ENCODE measurements around the gene ACKR3.

Gene ACKR3

DNA sequence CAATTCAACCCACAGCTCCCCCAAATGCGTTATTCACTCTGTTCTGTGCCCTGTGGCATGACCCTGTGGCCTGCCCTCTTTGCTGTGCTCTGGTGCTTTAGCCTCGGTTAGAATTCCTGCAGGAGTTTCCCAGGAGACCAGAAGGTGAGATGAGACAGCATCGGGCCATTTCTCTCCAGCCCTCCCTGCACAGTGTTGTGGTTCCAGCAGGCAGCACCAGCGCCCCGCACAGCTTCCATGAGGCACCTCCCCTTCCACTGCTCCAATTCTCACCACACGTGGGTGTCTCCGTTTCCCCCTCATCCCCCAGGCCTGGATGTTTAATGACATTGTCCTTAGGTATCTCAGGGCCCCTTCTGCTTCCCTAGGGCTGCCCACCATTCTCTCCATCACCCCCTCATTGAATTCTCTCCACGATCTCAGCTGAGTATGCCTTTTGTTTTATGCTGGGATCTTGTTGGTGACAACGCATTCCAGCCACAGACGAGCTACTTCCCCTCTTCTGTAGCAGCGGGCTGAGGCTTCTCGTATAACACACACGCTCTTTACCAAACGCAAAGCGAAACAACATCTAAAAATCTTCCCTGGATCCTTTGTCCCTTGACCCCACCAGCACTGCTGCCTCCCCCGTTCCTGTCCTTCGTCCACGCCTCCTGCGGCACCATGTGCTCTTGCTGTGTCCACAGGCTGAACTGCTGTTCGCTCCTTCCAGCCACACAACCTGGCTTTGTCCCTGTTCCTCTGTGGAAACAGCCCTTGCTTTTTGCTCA lies 35.1 kb downstream of the ACKR3 start:
- in situ Hi-C loops (cut with HindIII; ENCODE audit: low sequenced_read_pairs), result no loop called here

DNA sequence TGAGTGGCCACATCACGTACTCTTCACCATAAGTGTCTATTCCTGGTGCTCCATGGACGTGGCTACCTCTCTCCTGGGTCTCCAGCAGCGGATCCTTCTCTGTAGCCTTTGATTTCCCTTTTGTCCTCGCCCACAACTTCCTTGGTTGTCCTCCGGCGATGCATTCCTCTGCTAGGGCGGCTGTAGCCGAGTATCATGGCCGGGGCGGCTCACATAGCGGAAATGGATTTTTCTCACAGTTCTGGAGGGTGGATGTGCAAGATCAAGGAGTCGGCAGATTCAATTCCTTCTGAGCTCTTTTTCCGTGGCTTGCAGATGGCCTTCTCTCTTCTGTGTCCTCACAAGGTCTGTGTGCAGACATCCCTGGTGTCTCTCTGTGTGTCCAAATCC lies 35.7 kb downstream of the ACKR3 start:
- in situ Hi-C loops (cut with HindIII; ENCODE audit: low sequenced_read_pairs), result no loop called here

DNA sequence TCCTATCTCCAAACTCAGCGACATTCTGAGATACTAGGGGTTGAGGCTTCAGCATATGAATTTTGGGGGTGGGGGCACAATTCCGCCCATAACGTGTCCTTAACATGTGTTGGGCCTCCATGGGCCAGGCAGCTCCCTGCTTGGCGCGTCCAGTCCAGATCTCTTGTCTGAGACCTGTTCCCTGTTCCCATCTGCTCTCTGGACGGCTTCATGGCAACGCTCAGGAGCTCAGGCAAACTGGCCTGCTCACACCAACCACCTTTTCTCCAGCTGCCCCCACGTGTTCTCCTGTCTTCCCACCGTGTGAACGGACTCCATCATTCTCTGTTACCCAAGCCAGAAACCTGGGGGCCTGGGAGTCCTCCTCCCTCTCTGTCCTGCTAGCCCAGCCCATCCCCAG lies 36.4 kb downstream of the ACKR3 start:
- in situ Hi-C loops (cut with HindIII; ENCODE audit: low sequenced_read_pairs), result no loop called here

DNA sequence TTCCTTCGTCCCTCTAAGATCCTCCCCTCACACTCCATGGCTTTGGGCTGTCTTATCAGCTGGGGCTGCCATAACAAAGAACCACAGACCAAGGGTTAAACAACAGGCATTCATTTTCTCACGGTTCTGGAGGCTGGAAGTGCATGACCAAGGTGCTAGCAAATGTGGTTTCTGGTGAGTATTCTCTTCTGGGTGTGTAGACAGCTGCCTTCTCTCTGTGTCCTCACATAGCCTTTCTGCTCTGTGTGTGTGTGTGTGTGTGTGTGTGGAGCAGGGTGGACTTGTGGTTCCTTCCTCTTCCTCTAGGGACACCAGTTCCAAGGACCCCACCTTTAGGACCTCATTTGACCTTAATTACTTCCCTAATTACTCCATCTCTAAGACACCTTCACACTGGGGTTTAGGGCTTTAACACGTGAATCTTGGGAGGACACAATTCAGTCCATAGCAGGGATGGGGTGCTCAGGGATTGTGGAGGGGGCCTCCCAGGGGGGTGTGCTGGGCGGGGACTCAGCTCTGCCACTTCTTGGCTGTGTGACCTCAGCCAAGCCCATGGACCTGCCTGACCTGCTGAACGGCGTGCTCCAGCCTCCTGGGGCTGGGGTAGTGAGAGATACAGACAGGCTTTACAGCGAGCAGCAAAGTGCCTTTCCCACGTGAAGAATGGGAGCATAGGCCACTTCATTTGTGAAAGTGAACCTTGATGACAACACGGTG lies 38.0 kb downstream of the ACKR3 start:
- in situ Hi-C loops (cut with HindIII; ENCODE audit: low sequenced_read_pairs), result no loop called here

DNA sequence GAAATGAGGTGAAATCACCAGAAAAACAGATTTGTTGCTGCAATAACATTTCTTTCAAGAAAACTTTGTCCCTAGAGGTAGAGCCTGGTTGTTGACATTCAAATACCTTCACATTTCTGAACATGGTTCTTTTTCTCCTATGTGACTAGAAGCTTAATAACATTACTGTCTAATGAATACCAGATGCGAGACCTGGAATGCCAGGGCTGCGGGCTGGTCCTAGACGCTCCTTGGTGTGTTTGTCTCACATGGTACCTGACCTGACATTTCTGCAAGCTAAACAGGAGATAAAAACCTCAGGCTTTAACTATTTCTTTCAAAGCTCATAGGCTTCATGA lies 38.5 kb downstream of the ACKR3 start:
- in situ Hi-C loops (cut with HindIII; ENCODE audit: low sequenced_read_pairs), result no loop called here

DNA sequence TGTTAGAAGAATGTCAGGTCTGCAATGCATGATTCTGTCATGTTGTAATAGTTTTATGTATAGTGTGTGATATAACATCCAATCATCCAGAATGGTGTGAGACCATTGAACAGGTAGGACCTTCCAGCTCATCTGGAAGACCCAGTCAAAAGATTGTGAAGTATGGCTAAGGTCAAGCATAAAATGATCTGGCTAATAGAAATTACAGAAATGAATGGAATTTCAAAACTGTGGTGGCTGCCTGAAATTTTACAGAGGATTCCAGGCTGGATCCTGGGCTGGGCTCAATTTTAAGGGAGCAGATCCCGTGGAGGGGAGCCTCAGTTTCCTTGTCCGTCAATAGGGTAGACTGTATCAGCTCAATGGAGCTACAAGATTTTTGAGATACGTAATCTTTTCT lies 39.1 kb downstream of the ACKR3 start:
- in situ Hi-C loops (cut with HindIII; ENCODE audit: low sequenced_read_pairs), result no loop called here

DNA sequence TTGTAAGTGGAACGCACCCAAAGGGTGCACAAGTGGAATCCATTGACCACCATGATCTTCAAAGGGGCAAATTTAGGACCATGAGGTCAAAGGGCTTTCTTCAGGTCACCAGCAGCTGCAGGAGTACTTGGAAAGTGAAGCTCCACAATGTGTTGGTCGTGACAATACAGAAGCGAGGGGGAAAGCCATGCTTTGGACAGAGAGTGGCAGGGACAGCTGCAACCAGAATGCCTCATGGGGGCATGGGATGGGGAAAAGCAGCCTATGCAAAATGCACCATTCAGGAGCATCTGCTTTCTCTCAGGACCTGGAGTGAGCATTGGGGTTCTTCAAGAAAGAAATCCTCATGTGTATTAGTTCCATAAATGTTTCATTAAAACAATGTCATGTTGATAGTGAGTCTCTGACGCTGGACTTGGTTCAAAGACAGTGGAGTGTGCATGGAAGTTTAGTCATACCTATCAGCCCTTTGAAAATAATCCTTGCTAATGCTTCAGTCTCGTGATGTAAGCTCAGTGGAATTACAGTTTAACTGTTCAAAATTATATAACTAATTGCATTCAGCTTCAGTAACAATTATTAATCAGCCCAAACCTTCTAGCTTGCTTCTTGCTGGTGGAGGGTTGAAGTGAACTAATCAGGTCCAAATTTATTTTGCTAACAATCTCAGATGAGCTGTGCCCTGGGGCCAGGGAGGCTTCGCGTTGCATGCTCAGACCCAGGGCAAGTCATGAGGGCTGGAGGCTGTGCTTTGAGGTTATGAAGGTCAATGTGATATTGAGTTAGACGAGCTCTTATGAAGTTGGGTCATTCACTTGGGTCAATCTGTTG lies 41.6 kb downstream of the ACKR3 start:
- in situ Hi-C loops (cut with HindIII; ENCODE audit: low sequenced_read_pairs), result no loop called here

DNA sequence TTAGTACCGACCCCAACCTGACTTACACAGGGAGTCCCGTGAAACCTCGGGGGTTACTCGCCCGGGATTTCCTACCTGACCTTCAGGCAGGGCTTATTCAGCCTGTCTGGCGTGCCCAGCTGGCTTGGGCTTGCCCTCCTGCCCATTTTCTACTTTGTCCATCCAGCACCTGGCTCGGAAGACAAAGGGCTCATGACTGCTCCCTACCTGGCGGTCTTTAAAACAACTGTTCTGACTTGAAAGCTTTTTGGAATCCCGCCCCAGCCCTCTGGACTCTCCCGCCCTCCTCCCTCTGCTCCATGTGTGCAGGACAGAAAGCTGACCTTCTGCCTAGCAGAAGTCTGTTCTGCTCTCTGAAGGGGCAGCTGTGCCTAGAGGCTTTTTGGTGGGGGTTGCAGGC lies 43.1 kb downstream of the ACKR3 start:
- in situ Hi-C loops (cut with HindIII; ENCODE audit: low sequenced_read_pairs), result no loop called here

DNA sequence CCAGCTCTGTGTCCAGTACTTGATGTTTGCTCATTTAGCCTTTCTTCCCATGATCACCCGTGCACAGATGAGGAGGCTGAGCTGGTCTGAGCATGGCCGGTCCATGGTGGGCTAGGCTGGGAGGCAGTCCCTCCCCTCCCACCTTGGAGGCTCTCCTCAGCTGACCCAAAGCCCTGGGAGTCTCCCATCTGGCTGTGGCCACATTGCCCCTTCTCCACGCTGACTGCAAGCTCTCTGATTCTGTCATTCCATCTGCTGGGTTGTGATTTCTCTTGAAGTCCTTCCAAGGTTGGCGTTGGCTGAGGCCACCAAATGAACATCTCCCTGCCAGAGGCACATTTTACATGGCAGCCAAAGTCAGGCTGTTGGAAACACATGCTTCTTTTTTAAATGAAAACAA lies 44.0 kb downstream of the ACKR3 start:
- in situ Hi-C loops (cut with HindIII; ENCODE audit: low sequenced_read_pairs), result no loop called here

DNA sequence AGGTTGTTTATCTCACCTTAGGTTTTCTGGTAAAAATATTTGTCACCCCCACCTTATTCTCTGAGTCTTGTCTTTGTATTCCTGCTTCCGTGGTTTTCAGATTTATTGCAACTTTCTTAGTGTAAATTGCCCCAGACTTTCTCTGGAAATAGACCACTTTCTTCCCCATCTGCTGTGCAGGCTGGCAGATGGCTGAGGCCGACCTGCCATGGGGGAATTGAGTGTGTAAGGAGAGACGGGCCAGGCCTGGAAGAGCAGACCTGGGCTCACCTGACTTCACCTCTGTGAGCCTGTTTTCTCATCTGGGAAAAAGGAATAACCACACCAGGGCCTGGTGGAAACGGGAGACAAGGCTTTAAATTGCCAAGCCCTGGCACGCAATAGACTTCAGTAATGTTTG lies 44.9 kb downstream of the ACKR3 start:
- in situ Hi-C loops (cut with HindIII; ENCODE audit: low sequenced_read_pairs), result no loop called here

DNA sequence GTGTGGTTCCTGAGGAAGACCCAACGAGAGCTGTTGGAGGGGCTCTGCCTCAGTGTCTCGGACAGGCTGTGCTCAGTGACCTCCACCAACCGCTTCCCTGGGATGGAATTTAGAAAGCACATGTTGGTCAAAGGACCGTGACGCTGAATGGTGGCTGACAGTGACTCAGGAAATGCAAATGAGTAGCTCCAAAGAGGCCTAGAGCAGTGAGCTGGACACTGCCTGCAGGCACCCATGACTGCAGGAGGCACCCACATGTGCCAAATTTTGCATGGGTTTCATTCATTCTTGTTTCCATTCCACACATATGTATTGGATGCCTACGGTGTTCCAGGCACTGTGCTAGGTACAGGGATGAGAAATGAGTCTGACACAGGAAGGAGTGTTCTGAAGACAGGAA lies 46.4 kb downstream of the ACKR3 start:
- in situ Hi-C loops (cut with HindIII; ENCODE audit: low sequenced_read_pairs), result no loop called here

DNA sequence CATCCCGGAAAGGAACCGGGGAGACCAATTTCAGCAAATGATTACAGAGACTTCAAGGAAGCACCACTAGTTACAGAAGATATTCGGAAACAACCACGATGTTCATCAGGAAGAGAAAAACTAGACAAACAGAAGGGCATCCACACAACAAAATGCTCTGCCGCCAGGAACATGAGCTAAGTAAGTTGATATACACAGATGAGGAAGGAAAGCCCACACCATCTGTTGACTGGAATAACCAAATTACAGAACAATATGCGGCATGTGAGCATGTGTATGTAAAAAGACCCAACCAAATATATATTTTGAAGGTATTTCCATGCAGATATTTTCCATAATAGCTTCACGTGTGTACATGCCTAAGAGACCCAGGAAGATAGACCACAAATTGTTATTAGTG lies 47.0 kb downstream of the ACKR3 start:
- in situ Hi-C loops (cut with HindIII; ENCODE audit: low sequenced_read_pairs), result no loop called here

DNA sequence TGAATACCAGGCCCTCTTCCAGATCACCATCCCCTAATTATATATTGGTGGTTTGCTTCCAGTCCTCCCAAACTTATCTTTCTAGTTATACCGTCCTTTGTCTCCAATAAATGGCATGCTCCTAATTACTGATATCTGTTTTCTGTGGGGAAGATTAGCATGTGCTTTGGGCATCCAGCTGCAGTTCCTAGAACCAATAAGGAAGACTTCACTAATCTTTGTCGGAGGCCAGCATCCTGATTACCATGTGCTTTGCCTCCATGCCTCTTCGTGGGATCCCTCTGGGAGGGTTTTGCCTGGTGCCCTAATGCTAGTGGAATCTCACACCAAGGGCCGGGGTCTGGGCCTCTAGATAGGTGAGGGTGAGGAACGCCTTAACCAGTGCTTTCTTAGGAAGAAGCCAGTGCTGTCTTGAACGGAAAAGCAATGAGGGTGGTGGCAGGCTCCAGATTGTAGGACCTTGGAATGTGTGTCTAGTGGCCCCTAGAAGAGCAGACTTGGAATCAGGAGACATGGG lies 47.7 kb downstream of the ACKR3 start:
- in situ Hi-C loops (cut with HindIII; ENCODE audit: low sequenced_read_pairs), result no loop called here

DNA sequence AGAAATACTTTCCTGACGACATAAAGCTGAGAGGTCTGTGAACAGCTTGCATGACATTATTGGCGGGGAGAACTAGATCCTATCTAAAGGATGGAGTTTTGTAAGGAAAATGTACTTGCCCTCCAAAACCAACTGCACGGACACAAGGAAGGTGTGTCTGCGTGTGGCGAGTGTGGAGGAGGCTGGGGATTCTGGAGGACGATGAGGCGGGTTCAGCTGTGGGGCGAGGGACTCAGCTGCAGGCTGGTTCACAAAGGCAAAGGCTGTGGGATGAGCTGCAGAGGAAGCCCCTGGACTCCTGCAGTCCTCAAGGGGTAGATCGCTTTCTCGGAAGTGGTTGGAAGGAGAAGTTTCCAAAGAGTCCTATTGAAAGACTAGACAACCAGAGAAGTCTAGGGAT lies 48.2 kb downstream of the ACKR3 start:
- in situ Hi-C loops (cut with HindIII; ENCODE audit: low sequenced_read_pairs), result no loop called here

DNA sequence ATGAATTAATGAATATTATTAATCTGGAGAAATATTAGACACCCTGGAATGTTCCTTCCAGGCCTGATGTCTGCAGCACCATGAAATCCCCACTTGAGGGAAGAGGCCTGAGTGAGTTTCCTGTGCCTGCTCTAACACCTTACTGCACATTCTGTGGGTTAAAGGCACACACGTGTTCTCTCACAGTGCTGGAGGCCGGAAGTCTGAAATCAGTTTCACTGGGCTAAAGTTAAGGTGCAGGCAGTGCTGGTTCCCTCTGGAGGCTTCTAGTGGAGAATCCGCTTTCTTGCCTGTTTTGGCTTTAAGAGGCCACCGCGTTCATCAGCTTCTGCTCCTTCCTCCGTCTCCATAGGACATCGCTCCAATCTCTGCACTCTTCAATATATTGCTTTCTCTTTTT lies 48.7 kb downstream of the ACKR3 start:
- in situ Hi-C loops (cut with HindIII; ENCODE audit: low sequenced_read_pairs), result no loop called here

DNA sequence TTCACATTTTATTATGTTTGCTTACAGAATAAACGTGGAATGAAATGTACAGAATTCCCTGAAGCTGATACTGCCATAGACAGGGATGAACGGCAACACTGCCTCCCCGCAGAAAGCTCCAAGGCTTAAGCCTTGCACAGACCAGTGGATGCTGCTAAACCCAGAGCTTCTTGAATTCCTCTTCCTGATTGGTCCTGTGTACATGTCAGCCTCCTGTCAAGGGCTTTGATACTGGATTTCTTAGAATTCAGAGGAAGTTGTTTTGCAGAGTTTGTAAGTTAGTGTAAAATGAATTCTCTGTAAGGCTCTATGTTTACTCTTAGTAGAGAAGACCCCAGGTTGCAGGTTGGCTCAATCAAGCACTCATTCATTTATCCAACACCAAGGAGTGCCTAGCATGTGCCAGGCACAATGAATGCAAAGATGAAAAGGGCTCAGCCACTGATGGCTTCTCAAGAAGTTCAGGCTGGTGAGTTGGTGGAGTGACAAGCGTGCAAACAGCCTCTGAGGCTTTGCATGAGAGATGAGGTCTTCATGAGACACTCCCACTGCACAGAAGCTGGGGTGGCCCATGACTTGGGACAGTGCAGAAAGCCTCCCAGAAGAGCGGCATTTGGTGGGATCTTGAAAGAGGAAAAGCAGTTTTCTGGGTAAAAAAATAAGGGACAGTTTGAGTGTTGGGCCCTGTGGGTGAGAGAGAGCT lies 50.4 kb downstream of the ACKR3 start:
- in situ Hi-C loops (cut with HindIII; ENCODE audit: low sequenced_read_pairs), result no loop called here

DNA sequence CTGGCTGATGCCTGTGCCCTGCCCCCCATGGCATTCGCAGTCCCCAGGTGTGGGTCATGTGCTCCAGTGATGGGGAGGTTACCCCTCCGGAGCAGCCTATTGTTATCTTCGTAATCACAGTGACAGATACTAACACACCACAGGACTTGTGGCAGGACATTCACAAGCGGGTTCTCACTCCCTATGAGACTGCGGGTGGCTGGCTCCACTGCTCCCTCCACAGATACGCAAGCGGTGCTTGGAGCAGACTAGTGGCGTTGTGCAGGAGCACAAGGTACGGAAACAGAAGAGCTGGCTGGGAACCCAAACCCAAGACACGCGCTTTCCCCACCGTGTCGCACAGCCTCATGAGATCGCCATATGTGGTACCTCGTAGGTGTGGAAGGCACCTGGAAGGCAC lies 52.2 kb downstream of the ACKR3 start:
- in situ Hi-C loops (cut with HindIII; ENCODE audit: low sequenced_read_pairs), result no loop called here

DNA sequence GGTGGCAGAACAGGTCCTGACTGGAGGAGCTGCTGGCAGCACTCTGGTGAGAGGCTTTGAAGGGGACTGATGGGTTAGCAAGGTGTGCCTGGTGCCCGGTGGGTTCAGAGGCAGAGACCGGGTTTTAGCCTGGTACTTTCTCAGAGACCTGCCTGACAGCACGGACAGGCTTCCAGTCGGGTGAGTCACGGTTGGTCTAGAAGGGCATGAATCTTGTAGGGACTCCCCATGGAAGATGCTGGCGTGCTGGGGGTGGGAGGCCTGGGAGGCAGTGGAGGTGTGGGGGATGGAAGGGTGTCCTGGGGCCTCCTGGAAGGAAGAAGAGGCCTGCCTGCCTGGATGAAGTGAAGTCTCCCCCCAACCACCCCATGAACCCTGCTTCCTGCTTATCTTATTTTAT lies 52.6 kb downstream of the ACKR3 start:
- in situ Hi-C loops (cut with HindIII; ENCODE audit: low sequenced_read_pairs), result no loop called here

DNA sequence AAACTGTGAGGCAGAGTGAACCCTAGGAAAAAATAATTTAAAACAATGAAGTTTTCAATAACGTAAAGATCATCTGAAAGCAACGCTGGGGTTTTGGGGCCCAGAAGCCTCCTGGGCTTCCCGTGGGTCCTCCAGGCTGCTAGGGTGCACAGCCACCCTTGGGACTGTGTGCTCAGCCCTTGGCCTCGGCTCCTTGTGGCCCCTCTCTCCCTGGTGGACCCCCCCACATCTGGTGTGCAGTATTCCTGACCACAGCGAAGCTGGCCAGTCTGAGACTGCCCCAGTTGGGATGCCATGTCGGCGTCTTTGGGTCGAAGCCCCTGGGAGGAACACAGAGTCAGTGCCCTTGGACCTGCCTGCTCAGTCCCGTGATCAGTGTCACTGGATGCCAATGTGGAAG lies 53.0 kb downstream of the ACKR3 start:
- in situ Hi-C loops (cut with HindIII; ENCODE audit: low sequenced_read_pairs), result no loop called here

DNA sequence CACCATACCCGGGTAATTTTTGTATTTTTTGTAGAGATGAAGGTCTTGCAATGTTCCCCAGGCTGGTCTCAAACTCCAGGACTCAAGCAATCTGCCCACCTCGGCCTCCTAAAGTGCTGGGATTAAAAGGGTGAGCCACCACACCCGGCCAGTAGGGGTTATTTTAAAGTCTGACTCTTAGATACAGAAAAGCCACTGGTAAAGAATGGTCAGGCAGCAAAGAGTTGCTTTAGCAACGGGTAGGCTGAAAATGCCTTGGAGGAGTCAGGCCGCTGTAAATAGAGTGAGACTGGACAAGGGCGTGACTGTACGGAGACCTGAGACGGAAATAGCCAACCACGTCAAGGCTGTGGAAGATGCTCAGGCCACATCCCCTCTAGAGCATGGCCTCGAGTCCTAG lies 54.2 kb downstream of the ACKR3 start:
- in situ Hi-C loops (cut with HindIII; ENCODE audit: low sequenced_read_pairs), result no loop called here

DNA sequence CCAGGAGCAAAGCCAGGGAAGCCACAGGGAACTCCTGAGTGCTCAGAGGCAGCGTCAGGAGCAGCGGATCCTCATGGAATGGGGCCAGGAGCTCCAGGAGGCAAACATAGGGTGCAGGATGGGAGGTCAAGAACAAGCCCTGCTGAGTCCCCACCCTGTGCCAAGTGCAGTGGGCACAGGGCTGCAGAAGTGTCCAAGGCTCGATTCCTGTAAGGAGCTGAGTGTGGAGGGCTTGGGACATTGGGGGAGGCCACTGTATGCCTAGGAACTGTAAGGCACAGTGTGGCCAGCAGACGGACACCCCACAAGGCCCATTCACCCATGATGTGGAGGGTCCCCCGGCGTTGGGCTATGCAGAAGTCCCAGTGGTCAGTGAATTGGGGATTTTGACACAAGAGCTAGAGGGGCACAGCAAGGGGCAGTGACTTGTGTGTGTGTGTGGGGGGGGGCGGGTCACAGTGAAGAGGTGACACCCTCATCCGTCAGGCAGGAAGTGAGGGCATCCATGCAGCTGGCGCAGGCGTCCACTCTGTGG lies 55.6 kb downstream of the ACKR3 start:
- in situ Hi-C loops (cut with HindIII; ENCODE audit: low sequenced_read_pairs), result no loop called here

All from endothelial cell of hepatic sinusoid (primary cell).